ENCODE measurements around the gene GCA.

The GCA gene

DNA sequence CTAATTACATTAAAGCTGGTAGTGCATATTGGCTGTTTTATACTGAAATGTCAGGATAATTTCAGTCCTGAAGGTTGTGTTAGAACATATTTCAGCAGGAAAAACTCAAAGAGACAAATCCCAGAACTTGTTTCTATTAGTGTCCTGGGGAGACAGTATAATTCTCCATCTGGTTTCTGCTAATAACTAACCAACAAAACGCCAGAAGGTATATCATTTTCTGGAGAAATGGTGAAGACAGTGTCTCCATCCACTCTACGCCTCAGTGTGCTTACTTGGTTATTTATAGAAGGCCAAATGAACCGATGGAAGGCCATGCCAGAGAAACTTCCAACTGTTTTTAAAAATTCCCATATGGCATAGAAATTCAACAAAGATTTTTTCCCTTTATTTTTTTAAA, 41.6 kb downstream of the GCA start:
- no peak for DNase-seq
- in situ Hi-C loops (cut with HindIII; ENCODE audit: low pct_ligation_motif_present, low pct_unique_long_range_greater_than_20kb, low sequenced_read_pairs): no loop called here

DNA sequence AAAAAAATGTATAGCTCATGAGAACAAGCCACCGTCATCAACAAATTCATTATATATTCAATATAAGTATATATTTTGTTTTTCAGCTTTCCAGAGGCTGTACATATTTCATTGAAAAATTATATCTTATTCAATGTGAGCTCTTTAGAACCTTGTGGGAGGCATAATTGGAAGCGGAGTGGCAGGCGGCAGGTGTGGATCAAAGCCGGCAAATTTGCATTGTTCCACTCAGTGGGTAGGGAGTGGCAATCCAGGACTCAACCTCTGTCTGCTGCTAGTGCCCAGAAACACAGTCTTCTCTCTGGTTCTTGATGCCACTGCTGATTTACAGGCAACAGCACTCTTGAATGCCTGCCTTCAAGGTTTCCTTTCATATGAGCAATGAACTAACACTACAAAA, 46.9 kb downstream of the GCA start:
- in situ Hi-C loops (cut with HindIII; ENCODE audit: low pct_ligation_motif_present, low pct_unique_long_range_greater_than_20kb, low sequenced_read_pairs): no loop called here
- DNase-seq: no peak

DNA sequence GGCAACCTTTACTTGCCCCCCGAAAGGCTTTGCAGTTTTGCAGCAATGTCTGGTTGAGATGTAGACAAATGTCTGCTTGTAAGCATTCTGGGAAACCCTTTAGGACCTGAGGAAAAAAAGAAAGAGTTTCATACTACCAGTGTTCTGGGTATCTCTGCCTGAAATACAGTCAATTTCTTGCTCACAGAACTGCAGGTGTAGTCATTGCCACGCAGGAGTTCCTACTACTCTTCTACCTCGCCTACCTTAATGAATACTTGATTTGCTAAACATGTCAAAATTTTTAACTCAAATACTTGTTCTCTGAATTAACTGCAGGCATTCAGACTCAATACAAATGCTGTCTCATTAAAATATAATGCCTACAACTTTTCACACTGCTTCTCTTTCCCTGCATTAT, 56.4 kb downstream of the GCA start:
- in situ Hi-C loops (cut with HindIII; ENCODE audit: low pct_ligation_motif_present, low pct_unique_long_range_greater_than_20kb, low sequenced_read_pairs): no loop called here

DNA sequence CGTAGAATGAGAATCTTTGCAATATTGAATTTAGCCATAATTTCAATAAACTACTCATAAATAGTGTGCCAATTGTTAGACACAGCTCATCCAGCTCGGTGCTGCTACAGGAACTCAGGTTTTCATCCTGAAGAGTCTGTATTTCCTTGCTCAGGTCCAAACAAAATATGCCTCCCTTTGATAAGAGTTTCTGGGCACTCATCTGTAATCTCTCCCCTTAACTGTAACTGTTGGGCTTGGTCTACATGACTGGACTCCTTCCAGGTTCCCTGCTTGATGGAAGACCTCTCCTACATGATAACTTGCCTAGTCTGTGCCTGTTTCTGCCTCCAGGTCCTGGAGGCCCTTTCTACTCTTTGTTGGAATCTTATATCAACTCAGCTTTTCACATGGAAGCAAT, 57.9 kb downstream of the GCA start:
- no peak for DNase-seq
- in situ Hi-C loops (cut with HindIII; ENCODE audit: low pct_ligation_motif_present, low pct_unique_long_range_greater_than_20kb, low sequenced_read_pairs): no loop called here

More for the DNA sequence above, 56.4 kb downstream of the GCA start:
- DNase-seq: no peak

DNA sequence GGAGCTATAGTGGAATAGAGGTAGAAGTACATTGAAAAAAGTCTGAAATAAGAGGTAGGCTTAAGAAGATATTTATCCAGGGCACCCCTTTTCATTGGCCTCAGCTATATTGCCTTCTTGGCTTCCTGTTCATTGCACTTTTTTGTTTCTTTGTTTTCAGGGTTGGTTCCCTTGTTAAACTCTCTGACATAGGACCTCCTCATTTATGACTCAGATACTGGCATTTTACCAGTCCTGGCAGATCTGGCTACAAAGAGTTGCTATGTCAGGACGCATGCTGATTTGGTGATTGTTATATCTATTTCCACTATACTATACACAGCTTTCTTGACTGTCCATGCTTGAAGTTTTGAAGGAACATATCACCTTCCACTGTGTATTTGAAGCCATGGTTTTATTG, 60.0 kb downstream of the GCA start:
- peak; percentile 4 for DNase-seq
- in situ Hi-C loops (cut with HindIII; ENCODE audit: low pct_ligation_motif_present, low pct_unique_long_range_greater_than_20kb, low sequenced_read_pairs): no loop called here

Data from ACHN (cell line).